Retinal pigment epithelial cell (primary cell): ENCODE data around the gene TBC1D1.
"Not testable (repeated sequence)": the region's sequence is repeated elsewhere in the genome, so short reads cannot be mapped to it uniquely, and the experiment has no call there.

Experiments
- DNase-seq: peaks from one replicate; pipeline ENCODE4 v3.0.0-alpha.2; 2010; ENCODE audit warnings: low read depth
- H3K4me3 ChIP-seq: 2 replicates; pipeline ENCODE4 v1.5.1; 2011; ENCODE audit warnings: mild to moderate bottlenecking, low read length, control low read depth, moderate library complexity
- CTCF ChIP-seq: conservative IDR thresholded peaks from 2 replicates; pipeline ENCODE4 v1.5.1; 2011; ENCODE audit warnings: low read depth, low read length, control low read depth, inconsistent platforms

The TBC1D1 gene

GRCh38 chr4:37909332-37910090 is 18.6 kb downstream of the TBC1D1 start:
- no peak for DNase-seq
- no peak for TF ChIP-seq CTCF
- H3K4me3 ChIP-seq = no peak overlapping the region

- no peak overlapping the region for H3K4me3 ChIP-seq
- TF ChIP-seq CTCF = no peak
- no peak for DNase-seq
These were observed 19.2 kb downstream of the TBC1D1 start for GRCh38 chr4:37910091-37910486.

- TF ChIP-seq CTCF = no peak
- no peak for DNase-seq
- no peak overlapping the region for H3K4me3 ChIP-seq
These were observed 23.7 kb downstream of the TBC1D1 start for GRCh38 chr4:37914539-37914938.

GRCh38 chr4:37917388-37917787 is 26.5 kb downstream of the TBC1D1 start:
- TF ChIP-seq CTCF = no peak
- no peak overlapping the region for H3K4me3 ChIP-seq
- no peak for DNase-seq

GRCh38 chr4:37918653-37919052 is 27.8 kb downstream of the TBC1D1 start:
- TF ChIP-seq CTCF = no peak
- H3K4me3 ChIP-seq = no peak overlapping the region
- no peak for DNase-seq

GRCh38 chr4:37922328-37922727 is 31.4 kb downstream of the TBC1D1 start:
- H3K4me3 ChIP-seq = no peak overlapping the region
- no peak for DNase-seq
- TF ChIP-seq CTCF = no peak

GRCh38 chr4:37923089-37923488 is 32.2 kb downstream of the TBC1D1 start:
- not testable (repeated sequence) for H3K4me3 ChIP-seq, DNase-seq

- no peak overlapping the region for H3K4me3 ChIP-seq
- TF ChIP-seq CTCF = no peak
- no peak for DNase-seq
These were observed 34.1 kb downstream of the TBC1D1 start for GRCh38 chr4:37924946-37925345.
